GM18519 (cell line): ENCODE data around the gene GPR3.
"Not testable (repeated sequence)": the region's sequence is repeated elsewhere in the genome, so short reads cannot be mapped to it uniquely, and the experiment has no call there.

Source experiments
- ATAC-seq: cut with Tn5 transposase; IDR thresholded peaks from one replicate; pipeline ENCODE4 v1.9.1; 2021; ENCODE audit warnings: mild to moderate bottlenecking, moderate library complexity; ENCODE audit not compliant: unreplicated experiment, low FRiP score

GPR3 gene

DNA sequence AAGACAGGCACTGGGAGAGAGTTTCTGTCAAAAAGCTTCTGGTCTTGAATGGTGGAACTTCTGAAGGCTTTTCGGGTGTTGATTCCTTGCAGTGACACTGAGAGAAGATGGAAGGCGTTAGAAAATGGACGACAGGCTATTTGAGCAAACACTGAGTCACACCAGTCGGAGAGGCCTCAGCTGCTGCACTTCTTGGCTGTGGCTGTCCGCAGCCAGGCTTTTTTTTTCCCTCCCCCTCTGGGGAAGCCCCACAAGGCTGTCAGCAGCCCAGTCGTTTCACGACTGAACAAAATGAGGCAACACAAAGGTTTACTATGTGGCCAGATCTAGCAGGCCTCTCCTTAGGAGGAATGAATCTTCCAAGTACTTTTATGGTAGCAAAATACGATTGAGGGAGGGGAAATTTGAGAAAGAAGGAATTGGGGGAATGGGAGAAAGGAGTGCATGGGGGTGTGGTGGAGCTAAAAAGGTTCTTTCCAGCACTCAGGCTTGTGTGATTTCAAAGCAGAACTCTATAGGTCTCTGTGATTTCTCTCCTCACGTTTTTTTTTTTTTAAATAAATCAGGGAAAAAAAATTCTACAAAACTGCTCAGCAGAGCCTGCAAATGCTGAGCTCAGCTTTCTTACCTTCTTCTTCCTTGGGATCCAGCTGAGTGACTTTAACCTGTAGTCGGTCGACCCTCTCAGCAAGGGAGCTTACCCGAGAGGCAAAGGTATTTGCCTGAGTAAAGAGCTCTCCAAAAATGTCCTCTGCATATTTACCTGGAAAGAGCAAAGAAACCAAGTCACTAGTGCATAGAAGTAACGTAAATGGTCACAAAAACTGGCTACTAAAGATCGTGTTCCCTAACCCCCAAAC, 26.1 kb downstream of the GPR3 start:
- no peak for ATAC-seq

DNA sequence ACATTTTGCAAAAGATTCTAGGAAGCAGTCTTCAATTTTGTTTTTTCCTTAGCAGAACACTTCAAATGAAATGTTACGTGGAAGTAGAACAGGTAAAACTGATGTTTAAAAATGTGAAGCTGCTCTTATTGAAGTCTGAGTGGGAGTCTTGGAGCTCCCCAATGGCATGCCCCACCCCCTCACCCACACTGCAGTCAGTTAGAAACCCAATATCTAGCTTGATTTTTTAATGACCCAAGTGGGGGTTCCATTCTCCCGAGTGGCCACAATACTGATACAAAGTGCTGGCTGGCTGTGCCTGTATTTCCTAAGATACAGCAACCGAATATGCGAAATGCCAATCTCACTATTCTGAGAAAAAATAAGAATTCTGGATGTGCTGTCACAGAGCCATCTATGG, 31.3 kb downstream of the GPR3 start:
- ATAC-seq: no peak

DNA sequence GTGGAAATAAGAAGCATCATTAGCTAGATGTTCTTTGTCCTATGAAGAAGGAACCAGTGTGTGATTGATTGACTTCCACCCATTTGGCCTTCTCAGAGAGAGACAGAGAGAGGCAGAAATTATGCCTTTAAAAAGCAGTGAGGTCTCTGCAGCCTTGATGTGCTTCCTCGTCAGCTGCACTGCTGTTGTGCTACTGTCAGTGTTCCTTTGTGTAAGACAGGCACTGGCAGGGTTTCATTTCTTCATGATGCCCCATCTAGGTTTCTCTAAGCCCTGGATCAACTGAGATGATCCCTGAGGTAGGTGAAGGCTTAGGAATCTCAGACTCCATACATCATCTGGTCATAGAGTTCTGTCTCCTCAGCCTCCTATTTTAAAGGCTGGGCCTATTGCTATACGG, 34.9 kb downstream of the GPR3 start:
- ATAC-seq: no peak

DNA sequence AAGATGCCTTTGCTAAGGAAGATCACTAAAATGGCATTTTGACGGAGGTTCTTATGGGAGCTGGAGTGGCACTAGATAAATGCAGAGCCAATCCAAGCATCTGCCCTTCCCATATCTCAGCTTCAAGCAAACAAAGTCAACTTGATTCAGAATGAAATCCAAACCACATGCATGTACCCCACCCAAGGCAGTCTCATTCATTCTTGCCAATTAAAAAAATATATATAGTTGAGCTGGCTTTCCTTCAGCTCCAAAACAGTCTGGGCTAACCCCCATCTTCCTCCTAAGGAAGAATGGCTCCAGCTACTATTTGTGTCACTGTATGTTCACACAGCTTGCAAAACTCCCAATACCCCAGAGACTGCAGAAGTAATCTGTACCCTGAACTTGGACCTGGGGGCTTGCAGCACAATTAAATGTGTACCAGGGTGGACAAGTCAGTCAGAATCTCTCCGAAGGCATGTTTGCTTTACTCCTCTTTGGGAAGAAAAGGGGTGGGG, 35.4 kb downstream of the GPR3 start:
- no peak for ATAC-seq

DNA sequence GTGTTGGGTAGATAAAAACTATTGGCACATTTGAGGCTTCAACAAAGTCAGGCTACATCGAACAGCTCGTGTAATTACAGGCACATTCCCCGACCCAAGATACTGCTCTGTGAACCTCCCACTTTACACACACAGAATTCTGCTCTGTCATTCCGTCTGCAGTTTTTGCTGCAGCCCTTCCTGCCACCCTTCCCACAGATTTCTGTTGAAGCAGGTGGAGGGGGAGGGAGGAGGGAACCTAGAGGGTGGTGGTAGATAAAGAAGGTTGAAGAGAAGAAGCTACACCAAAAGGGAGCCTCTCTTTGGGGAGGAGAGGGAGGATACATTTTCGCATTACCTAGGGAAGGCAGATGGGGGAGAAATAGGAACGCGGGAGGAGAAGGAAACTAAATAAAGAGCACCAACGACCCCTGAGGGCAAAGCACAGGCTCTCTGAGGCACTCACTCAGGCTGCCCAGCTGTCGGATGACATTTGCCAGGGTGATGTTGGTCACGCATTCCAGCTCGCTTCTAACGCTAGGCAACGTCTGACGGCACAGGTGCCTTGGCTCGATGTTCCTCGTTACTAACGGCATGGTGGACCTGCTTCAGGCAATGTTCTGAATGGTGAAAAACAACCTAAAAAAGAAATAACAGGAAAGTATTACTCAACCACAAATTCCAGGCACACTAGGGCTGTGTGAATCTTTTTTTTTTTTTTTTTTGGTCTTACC, 36.0 kb downstream of the GPR3 start:
- no peak for ATAC-seq

DNA sequence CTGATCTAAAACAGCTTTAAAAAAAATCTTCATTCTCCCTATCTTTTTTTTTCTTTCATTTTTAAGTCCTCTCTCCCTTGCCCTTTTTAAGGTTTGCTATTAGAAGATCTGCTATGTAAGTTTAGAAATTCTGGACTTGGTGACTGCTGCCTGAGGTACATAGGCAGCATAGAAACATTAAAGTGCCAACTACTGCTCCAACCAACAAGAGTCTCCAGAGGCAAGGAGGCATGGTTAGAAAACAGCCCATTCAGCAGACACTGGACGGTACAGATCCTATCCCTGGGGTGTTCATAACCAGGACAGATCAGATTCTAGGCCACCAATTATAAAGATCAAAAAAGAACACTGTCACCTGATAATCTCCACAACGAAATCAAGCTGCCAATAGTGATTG, 36.6 kb downstream of the GPR3 start:
- no peak for ATAC-seq

DNA sequence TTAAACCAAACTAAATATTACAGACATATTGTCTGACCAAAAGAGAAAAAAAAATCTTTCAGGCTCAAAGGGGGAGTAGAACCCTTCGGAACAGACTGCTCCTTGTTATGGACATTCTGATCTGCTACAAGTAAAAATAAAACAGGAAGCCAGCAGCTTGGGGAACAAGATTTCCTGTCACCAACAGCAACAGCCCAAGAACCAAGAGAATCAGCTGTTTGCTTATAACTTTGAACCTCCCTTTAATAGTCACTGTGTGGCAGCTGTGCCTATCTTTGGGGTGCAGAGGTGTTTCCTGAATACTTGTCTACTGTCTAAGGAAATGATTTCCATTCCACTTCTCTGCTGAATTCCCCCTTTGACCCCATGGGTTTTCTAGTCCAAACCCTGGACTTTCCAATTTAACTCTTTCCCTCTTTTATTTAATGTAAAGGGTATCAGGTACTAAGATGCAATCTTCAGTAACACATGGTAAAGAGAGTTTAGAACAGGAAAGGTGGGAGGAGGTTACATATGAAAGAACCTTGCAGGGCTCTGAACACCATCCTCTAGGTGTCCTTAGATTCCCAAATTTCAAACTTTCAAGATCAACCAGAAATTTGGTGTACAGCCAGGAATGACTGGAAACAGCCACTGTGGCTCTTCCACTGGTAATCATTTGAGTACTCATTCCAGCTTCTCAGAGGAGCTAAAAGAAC, 38.6 kb downstream of the GPR3 start:
- no peak for ATAC-seq

DNA sequence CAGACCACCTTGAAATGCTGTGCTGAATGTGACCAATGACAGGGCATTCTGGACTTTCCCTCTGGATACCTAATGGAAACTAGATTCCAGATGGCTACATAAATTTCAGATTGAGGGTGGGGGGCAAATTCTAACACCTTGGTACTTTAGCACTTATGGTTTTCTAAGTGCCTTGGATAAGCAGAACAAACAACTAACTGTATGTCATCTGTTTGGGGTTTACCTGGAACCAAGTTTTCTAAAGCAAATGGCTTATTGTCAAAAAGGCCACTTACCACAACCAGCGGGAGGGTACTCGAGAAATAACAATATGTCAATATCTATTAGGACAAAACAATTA, 39.1 kb downstream of the GPR3 start:
- ATAC-seq: no peak

DNA sequence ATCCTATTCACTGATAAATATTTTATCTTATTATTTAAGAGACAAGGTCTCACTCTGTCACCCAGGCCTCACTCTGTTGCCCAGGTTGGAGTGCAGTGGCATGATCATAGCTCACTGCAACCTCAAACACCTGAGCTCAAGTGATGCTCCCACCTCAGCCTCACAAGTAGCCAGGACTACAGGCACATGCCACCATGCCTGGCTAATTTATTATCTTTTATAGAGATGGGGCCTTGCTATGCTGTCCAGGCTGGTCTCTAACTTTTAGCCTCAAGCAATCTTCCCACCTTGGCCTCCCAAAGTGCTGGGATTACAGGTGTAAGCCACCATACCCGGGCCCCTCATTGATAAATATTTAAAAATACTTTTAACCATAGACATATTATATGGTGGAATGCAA, 40.3 kb downstream of the GPR3 start:
- ATAC-seq: not testable (repeated sequence)

DNA sequence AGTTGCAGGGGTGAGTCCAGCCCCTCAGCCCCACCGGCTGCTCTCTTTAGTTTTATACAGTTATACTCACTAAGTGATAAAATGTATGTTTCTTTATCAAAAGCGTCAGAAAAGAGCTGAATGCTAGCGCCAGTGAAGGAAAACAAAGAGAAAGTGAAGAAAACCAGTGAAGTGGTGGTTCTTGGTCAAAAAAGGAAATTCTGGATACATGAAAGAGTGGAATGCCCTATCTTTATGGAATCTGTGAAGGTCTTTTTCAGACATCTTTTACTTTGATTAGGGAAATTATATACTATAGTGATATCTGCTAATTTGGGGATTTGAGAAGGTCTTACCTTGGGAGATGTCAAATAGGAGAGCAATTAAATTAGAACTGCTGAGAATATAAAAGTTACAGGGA, 41.3 kb downstream of the GPR3 start:
- ATAC-seq: no peak

DNA sequence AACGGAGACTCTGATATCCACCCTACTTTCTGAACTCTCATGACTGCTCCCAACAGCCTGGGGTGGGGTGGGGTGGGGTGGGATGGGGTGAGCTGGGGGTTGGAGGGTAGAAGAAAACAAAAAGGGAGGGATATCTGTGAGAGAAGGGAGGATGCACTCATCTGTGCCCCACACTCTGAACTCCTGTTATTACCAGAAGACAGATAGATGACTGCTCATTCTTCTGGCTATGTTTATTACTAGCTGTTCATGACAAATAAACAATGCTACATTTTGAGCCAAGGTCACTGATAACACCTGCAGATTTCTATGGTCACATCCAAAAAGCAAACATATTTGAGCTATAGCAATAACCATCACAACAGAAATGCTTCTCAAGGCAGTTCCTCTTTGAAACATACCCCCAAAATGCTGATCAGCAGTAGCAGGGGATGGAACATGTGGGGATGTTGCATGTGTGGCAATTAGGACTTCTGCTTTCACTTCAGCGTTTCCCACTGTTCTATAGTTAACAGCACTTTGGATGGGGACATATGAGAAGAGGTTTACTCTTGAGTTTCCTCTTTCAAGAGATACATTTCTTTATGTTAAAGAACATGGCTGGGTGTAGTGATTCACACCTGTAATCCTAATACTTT, 43.3 kb downstream of the GPR3 start:
- ATAC-seq: no peak

DNA sequence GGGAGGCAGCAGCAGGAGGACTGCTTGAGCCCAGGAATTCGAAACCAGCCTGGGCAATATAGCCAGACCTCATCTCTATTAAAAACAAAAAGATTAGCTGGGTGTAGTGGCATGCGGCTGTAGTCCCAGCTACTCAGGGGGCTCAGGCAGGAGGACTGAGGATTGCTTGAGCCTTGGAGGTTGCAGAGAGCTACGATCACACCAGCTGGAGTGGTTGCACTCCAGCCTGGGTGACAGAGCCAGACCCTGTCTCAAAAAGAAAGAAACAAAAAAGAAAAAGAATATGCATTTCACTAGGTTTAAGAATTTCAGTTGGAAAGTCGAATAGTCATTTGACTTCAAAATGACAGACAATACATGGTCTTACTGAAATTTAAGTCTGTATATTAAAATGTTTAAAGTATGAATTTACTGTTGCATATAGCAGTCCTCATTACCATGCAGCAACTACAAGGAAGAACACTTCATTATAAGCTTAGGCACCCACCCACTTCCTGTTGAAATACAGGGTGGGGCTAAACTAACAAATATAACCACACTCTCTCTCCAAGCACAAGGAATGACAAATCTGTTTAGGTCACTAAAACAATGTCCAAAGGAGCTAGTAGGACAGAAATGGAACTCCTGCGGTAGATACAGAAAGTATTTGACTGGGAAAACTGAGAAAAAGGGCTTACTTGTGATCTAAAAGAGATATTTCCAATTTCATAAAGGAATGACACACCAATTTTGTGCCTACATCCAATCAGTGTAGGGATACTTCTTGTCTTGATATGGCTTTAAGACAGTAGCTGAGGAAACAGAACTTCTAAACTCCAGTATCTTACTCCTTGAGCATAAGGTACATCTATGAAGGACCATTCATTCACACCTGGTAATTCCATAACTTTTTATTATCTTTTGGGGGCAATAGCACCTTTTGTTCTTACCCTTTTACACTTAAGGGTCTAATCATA, 44.1 kb downstream of the GPR3 start:
- ATAC-seq: no peak

DNA sequence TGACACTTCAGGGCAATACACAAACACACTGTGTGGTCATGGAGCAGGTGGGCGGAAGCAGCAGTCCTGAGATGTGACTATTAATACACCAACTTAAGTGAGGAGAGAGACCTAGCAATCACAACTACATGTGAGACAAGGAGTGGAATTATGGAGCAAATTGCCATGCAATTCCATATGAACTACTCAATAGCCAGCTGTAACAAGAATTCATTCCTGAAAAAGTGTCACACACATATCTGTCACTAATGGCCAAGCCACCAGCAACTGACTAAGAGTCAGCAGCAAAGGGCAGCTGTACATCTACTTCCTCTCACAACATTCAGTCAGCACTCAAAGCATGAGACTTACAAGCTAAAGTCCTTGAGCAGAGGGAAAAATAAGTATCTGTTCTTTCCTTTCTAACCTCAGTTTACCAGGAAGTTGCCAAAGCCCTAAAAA, 46.2 kb downstream of the GPR3 start:
- no peak for ATAC-seq

DNA sequence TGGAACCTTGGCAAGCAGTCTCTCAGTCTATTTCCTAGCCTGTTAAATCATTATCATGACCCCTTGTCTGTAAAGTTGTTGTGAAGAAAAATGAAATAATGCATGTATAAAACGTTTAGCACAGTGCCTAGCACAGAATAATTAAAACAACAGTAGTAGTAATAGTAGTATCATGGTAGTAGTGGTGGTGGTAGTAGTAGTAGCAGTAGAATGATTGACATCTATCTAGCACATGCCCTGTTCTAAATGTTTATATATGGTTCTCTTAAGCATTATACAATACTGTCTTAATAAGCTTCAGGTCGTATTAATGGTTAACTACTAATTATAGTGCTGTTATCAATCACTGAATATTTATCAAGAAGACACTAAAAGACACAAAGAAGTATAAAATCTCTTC, 46.7 kb downstream of the GPR3 start:
- ATAC-seq: no peak

DNA sequence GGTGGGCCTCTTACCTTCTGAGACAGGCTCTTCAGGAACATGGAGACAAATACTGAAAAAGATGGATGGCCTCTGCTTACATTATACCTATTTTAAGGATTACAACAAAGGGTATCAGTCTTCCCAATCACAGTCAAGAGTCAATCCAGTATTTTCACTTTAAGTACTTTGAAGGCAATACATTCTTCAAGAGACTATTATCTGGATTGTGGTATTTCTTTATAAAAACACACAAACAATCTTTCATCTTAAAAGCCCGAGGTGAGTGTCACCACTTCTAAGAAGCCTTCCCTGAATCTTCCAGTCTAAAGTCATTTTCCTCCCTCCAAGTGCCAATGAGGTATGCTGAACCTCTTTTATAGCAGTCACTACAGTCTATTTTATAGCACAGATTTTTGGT, 52.2 kb downstream of the GPR3 start:
- ATAC-seq: no peak
